Right ventricle myocardium superior (tissue), 1 donor: ENCODE data around the gene FHL2. TPM values are rescaled to one million over a fixed set of nuclear protein-coding genes. Genes with fewer than 3 reads are reported as not detected.
A peak's percentile ranks its signal among the peaks of the same experiment; 100 is the strongest.

Experiments
- ATAC-seq: fragments of 200-7000 bp; cut with Tn5 transposase; one replicate; pipeline ENCODE4 v1.9.1; 2020; ENCODE audit warnings: mild to moderate bottlenecking; ENCODE audit not compliant: poor library complexity
- DNase-seq: peaks from one replicate; pipeline ENCODE4 v3.0.0-alpha.2; 2020
- intact Hi-C: fragments of 100-400 bp; cut with DNase I; formaldehyde crosslinking; loops from one replicate; pipeline ENCODE4 v1.11.2; 2022
- long read RNA-seq: library from polyadenylated mRNA; unstranded; transcript quantifications from one replicate; pipeline ENCODE4 v2.0.0, GENCODE V29; 2021
- total RNA-seq: library from RNA; stranded (reverse); fragmentation: NEBNext Ultra II Directional; extraction: Animal tissue kit (Norgen Biotek cat#: 25700); gene quantifications from one replicate; pipeline ENCODE4 v1.2.1, GENCODE V29; 2021
- donor health status: DM: no; HTN: yes; CAD: no; lungs with severe emphysema.

FHL2 gene
- total RNA-seq, result 1,567 TPM
- long read RNA-seq, transcript FHL2-204 (6 exons, 1,426 nt), result major isoform, 1,747 of 2,003 reads
- long read RNA-seq, transcript FHL2-205 (6 exons, 1,531 nt), result minor isoform, 5 of 2,003 reads
- long read RNA-seq, partial matches to known transcripts, result 79 of 2,003 reads
- long read RNA-seq, other reads (novel, unspliced or antisense), result 165 of 2,003 reads

DNA sequence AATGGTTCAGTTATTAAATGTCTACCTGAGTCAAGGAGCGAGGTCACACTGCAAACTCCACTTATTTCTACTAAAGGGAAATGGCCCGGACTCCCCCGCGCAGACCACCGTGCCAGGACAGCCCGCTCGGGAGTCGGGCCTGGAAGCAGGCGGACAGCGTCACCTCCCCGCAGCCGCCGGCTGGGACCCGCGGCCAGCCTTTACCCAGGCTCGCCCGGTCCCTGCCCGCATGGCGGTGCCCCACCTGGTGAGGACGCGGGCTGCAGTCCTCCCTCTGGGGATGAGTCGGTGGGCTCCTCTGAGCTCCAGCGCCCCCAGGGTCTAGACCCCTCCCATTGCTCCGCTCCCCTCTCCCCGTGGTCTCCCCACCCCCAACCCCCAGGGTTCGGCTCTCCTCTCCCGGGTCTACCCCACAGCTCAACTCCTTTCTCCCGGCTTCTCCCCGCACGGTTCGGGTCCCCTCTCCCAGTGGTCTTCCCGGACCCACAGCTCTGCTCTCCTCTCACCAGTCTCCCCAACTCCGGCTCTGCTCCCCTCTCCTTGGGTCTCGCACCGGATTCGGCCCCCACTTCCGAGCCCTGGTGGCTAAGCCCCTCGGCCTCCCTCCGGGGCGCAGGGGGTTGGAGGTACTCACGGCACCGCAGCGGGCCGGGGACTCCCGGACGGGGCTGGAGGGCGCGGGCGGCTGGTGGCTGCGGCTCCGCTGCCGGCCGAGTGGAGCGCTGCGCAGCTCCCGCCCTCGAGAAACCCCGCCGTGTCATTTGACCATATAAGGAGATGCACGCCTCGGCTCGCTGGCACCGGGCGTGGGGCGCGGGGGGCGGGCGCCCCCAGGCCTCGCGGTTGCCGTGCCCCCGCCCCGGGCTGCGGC lies at the start of gene FHL2:
Gene FHL2, minus strand, starts transcription at position 716 of the 871 bp plus-strand sequence. CDS start 12,535 bp downstream, outside the sequence.
- peak; percentile 60 for ATAC-seq
- DNase-seq, result peak; percentile 76
- intact Hi-C loops, result no loop called here

GRCh38 chr2:105447476-105447875 lies 48.6 kb upstream of the FHL2 start:
- ATAC-seq, result no peak
- DNase-seq, result no peak

DNA sequence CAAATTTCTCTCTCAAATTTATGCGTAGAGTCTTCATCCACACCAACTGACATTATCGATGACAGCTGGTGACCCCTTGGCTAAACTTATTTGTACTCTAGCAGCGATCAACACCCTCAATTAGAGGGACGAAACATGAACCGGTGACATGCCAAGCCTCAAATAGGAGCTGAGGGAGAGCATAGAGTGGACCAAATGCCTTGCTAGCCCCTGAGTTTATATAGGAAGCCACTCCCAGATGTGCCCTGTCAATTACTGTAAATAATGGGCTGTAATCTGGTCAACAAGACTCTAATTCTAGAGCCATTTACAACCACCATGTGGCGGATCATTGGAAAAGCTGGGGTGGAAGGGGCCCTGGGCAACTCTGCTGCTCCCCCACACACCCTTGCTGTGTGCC lies 47.6 kb upstream of the FHL2 start:
- intact Hi-C loops, result no loop called here
- ATAC-seq (no peak), DNase-seq (no peak)

More at GRCh38 chr2:105447476-105447875, 48.6 kb upstream of the FHL2 start:
- intact Hi-C loops, result no loop called here

- ATAC-seq (no peak), DNase-seq (no peak)
- intact Hi-C loops, result no loop called here
Measured at GRCh38 chr2:105445976-105446375, 47.1 kb upstream of the FHL2 start.

- intact Hi-C loops, result no loop called here
- ATAC-seq (no peak), DNase-seq (no peak)
Measured at GRCh38 chr2:105445498-105445897, 46.6 kb upstream of the FHL2 start.

DNA sequence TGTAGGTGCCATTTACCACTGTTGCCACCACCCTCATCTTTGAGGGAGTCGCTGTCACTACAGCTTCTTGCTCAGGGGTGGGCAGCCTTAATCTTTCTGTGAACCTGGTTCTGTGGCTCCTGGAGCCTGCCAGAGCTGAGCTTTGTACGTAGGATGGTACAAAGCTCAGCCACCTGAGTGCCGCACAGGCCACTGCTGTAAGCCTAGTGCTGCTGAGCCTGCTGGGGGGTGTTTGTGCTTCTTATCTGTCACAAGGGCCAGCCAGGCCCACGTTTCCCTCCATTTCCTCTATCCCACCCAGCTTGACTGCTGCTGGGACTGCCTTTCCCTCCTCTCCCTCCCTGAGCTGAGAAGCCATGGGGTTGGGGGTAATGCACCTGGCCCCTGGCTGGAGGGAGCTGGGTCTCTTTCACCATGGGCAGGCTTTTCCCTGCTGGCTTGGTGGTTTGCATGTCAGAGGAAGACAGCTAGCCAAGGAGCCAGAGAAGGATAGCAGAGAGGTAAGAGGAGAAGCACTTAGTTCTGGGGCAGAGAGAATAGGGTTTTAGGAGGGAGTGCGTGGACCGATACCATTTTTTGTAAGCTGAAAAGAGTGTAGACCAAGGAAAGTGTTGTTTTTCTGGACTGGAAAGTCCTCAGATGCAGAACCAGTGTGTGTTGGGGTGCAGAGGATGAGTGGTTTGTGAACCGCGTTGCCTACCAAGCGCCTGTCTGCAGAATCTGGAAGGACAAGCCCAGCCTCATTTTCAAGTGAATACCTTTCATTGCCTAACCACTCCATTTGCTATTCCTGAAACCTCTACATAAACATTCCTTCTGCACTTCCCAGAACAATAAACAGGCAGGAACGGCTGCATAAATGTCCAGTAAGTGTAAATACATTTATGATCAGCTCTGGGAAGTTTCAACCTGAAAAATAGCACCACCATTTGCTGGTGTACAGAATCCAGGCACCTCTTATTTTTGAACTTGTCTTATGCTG lies 45.1 kb upstream of the FHL2 start:
- ATAC-seq (no peak), DNase-seq (no peak)
- intact Hi-C loops, result loop anchor here (5.0 kb wide), 1 partner anchor 43 kb away; no protein-coding TSS in a partner anchor

DNA sequence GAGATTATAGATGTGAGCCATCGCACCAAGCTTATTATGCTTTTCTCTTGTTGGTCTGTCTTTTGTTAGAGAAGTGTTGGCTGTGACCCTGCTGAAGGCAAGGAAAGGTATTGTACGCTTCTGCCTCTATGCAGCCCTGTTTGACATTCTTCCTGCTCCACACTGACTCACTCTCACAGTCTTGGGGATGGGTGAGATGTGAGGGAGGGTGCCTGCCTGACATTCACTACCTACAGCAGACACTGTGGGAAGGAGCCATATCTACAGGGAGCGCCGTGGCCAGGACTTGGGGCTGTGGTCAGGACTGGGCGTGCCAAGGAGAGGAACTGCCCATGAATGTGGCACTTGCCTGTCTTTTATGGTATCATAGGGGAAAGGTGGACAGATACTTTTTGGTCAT lies 43.9 kb upstream of the FHL2 start:
- ATAC-seq (no peak), DNase-seq (no peak)
- intact Hi-C loops, result loop anchor here (5.0 kb wide), 1 partner anchor 45 kb away; no protein-coding TSS in a partner anchor

GRCh38 chr2:105442056-105442455 lies 43.2 kb upstream of the FHL2 start:
- DNase-seq (no peak), ATAC-seq (no peak)
- intact Hi-C loops, result loop anchor here (5.0 kb wide), 1 partner anchor 45 kb away; no protein-coding TSS in a partner anchor

GRCh38 chr2:105439141-105439540 lies 40.3 kb upstream of the FHL2 start:
- intact Hi-C loops, result no loop called here
- no peak for DNase-seq

GRCh38 chr2:105438104-105438929 lies 39.5 kb upstream of the FHL2 start:
- DNase-seq (peak; percentile 83), ATAC-seq (peak; percentile 83)
- intact Hi-C loops, result no loop called here

More at GRCh38 chr2:105439141-105439540, 40.3 kb upstream of the FHL2 start:
- ATAC-seq, result no peak

GRCh38 chr2:105437708-105438103 lies 38.9 kb upstream of the FHL2 start:
- intact Hi-C loops, result no loop called here
- DNase-seq, result no peak
- no peak for ATAC-seq

- ATAC-seq (no peak), DNase-seq (no peak)
- intact Hi-C loops, result no loop called here
Measured at GRCh38 chr2:105432749-105433148, 33.9 kb upstream of the FHL2 start.

DNA sequence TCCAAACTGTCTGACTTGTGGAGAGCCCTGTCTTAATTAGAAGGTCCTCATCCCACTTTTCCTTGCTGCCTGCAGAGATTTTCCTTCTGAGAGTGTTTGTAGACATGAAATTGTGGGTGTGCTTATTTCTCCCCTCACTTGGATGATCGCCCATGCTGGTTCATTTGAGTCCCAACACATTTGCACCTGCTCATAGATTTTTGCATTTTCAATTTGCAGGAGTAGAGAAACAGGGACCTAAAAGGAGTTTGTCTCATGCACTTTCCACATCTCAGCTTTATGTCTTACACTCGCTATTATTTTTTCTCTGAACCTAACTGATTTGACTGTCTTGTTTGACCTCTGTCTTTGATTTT lies 33.2 kb upstream of the FHL2 start:
- no peak for ATAC-seq
- intact Hi-C loops, result no loop called here

GRCh38 chr2:105431367-105432043 lies 32.7 kb upstream of the FHL2 start:
- peak; percentile 28 for ATAC-seq
- intact Hi-C loops, result no loop called here
- DNase-seq, result peak; percentile 79

More for the DNA sequence above, 33.2 kb upstream of the FHL2 start:
- DNase-seq, result no peak

DNA sequence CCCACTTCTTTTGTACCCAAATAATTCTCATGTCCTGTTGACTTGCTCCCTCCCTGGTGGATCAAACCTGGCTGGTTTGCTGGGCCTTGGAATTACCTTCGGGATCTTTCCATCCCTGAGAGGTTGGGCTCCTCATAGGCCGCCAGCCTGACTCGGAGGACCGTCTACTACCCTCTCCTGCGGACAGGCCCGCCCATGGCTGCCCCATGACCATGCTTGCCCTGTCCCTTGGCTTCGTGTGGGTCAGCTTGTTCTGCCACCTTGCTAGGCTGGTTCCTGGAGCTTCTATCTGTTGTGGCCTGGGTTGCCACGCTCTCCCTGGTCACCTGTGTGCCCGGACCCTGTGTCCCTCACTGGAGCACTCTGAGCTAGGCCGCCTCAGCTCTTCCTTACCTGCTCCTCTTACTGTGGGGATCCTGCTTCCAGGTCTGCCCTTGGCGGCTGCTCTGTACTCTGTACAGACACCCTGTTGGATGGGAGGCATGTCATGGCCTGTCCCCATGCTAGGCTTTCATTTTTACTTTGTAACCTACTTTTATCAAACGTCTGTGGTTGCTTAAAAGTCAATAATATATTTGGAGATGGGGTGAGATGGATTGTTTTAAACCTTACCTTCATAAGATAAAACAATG lies 29.7 kb upstream of the FHL2 start:
- ATAC-seq (peak; percentile 20), DNase-seq (no peak)
- intact Hi-C loops, result no loop called here

GRCh38 chr2:105427485-105427884 lies 28.6 kb upstream of the FHL2 start:
- intact Hi-C loops, result no loop called here
- ATAC-seq (peak; percentile 2), DNase-seq (no peak)

GRCh38 chr2:105426626-105427292 lies 27.9 kb upstream of the FHL2 start:
- ATAC-seq (peak; percentile 5), DNase-seq (no peak)
- intact Hi-C loops, result no loop called here
